HL-60/S4 treated with phorbol 12-myristate 13-acetate at 8.2 ng/mL for 4 days and 3 days (cell line): ENCODE results near the gene COL4A2.
"Not testable (repeated sequence)": the region's sequence is repeated elsewhere in the genome, so short reads cannot be mapped to it uniquely, and the experiment has no call there.

Source experiments
- in situ Hi-C: fragments of 300-500 bp; cut with MboI; formaldehyde crosslinking; loops from 2 replicates; pipeline ENCODE4 v1.15.0; 2022; ENCODE audit warnings: low sequenced_read_pairs

The COL4A2 gene

DNA sequence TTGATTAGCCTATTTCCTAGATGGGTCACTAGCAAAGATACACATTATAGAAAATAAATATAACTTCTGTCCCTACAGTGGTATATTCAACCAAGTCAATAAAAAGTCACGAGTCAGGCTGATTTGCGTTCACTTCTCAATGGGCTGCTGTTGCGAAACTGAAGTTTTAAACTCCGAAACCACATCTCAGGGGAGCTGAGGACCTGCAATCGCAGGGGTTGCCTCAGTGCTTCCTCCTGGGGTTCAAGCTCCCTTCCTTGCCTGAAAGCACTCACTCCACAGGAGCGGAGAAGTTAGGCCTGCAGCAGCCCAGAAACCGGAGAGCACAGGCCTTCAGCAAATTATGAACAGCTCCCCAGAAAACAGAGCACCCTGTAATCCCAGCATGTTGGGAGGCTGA is 214.9 kb downstream of the COL4A2 start:
- in situ Hi-C loops: no loop called here

DNA sequence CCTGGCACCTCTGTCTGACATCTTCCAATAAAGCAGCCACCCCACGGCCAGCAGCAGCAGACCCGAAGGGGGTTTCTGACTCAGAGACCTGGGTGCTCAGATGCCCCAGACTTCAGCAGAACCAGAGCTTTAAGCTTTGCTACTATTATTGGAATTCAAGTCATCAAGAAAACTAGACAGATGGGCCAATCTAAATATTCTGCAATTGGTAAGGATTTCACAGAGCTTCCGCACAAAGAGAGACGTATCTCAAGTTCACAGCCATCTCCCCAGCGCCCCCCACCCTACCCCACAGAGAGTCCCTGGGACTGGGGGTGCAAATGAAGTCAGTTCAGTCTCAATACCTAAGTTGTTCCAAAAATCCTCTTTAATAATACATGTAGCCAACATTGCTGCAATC is 215.6 kb downstream of the COL4A2 start:
- in situ Hi-C loops: no loop called here

DNA sequence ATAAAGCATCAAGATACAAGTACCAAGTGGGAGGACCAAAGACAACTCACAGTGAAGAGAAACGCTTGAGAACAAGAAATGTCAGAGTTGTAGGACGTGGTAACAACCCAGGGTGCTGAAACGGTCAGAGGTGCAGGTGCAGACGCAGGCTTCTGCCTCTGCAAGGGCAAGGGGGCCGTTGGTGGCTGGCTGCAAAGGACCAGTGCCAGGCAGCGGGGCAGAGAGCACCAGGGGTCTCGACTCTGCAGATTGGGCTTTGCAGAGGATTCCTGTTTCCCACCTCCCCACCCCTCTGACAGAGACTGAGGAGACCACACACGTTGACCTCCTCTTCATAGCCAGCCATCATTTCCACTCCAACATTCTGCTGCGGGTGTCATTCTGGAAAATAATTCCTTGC is 216.1 kb downstream of the COL4A2 start:
- in situ Hi-C loops: no loop called here

DNA sequence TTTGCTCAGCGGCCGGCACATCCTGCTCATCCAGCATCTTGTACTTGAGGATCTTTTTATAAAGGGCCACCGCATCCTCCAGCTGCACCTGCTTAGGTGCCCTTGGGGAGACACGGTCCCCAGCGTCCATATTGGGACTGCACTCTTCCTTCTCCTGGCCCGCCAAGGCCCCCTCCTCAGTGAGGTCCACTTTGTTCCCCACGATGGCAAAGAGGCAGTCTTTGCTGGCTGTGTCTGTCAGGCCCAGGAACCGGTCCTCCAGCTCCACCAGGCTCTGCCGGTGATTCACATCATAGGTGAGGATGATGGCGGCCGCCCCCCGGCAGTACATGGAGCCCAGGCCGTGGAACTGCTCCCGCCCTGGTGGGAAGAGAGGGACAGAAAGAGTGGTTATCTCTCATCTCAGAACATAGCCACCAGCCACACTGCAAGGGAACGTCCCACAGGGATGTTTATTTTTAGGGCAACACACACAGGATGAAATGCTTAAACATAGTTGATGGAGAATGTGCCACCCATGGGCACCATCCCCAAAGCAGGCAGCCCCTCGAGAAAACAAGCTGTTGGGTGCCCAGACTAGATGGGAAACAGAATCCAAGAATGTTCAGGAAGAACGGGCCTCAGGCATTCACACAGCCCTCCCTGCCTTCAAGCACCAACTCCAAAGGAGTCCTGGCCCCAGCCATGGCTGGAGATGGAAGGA is 216.9 kb downstream of the COL4A2 start:
- in situ Hi-C loops: no loop called here

DNA sequence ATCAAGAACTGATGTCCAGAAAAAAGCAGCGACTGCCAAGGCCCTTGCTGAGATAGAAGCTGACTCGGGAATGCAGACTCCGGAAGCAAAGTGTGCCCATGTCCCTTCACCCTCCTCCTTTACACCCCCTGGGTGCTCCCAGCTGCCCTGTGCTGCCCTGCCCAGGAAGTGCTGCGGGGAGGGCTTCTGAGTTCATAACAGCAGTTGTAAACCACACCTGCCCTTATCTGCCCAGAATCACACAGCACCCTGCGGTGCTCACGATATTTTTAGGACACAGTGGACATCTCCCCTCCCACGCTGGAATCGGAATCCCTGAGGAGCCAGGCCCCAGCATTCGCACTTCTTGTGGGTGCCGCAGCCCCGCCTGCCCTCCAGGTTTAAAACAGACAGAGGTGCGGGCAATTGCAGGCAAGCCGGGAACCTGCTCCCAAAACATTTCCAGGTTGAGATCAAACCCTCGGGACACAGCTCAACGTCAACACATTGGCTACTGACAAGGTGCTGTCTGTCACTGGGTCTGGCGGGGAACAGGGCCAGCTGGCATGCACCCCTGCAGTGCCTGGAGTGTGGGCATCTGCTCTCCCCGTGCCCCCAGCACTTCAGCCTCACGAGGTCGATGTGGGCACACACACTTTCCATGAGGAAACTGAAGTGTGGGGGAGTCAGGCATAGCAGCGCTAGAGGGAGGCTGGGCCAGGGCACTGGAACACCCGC is 217.6 kb downstream of the COL4A2 start:
- in situ Hi-C loops: no loop called here

DNA sequence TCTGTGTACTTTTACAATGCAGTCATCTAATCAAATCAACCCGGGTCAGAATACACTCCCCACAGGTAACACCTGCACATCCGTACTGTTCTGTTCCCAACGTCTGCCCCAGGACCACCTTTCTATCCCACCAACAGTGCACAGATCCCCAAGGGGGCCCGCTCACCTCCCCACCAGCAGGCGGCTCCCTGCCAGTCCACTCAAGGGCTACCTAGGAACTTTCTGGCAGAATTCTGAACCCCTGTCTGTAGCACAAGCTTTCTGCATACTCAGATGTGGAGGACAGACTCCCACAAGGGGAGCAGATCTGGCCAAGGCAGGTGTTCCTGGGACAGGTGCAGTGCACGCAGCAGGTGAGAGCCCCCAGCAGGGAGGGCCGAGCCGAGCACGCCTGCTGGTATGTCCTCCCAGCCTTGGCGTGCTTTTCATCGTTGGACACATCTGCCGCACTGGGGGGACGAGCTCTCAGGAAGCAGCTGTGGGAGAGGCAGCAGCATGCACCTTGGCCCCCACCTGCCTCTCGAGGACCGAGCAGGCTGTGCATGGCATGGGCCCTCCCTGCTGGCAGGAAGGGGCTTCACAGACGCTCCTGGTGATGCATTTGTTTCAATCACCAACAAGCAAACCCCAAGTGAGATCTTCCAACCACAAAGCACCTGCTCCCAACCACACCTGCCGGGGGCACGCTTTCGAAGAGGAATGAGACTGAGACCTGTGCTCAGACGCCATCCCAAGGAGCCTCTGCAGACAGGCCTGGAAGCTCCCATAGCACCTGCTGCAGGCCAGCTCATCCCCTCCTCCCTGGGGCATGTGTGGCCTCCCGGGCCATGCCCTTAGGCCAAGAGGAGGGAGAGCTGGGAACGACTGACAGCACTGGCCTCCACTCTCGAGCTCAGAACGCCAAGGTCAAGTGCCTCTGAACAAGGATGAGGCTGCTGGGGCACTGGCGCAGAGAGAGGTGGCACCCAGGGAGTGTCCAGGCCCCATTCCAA is 218.5 kb downstream of the COL4A2 start:
- in situ Hi-C loops: no loop called here

DNA sequence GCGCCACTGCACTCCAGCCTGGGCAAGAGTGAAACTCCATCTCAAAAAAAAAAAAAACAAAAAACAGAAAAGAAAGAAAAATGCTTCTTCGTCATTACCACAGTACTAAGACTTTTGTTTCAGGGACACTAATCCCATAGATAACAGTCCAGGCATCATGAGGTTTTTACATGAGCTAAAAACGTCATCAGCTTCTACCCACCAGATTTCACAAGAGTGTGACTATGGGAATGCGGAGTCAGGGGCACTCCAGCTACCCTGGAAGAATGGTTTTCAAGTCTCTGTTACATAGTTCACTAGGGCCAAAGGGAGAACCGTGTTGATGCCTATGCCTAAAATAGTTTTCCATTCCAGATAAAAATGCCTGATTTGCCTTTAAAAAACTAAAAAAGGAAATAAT is 221.3 kb downstream of the COL4A2 start:
- in situ Hi-C loops: no loop called here

DNA sequence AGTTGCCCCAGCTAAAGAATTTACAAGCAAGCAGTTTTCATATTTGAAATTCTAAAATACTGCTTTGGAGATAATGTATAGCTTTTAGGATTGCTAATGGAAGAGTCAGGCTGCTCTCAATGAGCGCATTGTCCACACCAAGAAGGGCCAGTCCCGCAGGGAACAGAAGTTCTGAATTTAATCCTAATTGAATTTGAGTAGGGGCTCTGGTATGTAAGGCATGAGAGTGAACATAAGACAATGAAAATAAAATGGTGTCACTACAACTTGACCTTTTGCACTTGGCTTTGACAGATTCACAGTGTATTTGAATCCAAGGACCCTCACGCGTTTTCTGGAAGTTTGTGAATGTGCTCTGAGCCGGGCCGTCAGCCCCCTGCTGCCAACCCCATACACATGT is 221.8 kb downstream of the COL4A2 start:
- in situ Hi-C loops: no loop called here

DNA sequence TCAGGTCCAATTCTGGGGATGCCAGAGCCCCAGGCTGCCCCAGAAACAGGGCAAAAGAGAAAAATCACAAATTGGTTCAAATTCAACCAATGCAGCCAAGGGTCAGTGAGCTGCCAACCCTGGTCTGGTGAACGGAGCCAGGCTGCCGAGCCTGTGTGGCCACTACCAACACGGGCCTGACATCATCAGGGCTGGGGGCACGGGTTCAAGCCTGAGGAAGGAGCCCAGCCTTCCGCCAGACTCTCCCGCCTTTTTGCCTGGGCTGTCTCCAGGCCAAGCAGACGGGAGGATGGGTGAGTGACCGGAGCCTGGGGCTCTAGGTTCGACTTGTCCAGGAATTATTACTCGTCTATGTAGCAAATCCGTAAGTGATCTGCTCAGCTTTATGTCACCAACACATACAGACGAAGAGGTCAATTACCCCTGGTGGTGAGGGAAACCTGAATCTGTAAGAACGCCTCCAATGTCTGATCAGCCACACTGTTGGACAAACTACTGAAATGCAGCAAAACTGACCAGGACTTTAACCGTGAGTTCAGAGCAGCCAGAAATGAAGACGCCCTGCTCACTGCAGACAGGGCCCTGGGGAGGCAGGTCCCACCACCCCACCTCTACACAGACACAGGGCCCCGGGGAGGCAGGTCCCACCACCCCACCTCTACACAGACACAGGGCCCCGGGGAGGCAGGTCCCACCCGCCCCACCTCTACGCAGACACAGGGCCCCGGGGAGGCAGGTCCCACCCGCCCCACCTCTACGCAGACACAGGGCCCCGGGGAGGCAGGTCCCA is 222.6 kb downstream of the COL4A2 start:
- in situ Hi-C loops: no loop called here

DNA sequence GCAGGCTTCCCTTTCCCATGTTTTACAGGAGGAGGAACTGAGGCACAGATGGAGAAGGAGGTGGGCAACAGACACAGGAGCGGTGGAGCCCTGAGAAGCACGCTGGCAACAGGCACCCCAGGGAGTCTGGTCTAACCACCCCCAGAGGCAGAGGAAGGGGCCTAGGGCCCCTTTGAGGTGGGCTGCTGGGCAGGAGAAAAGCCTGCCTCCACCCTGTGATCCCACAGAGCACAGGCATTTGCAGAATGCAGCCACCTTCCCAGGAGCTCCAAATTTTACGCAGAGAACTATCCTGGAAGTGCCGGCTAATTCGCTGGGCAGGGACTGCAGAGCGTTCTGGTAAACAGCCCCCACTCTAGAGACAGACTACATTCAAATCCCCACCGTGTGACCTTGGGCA is 224.0 kb downstream of the COL4A2 start:
- in situ Hi-C loops: no loop called here

DNA sequence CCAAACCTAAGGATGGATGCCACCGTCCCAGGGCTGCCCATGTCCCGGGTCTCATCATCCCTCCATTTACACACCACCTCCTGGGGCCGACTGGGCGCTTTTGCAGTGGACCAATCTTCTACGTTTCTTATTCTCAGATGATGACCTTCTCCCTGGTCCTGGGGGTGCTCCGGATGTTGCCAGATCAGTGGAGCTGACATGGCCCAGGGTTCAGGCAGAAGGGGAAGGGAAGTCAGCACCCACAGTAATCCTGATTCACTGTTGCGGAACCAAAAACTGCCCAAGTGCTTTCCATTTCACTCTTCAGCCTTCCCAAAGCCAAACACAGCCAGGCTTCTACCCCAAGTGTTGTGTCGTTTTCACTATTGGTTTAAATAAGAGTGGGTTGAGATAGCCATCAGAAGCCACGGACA is 224.6 kb downstream of the COL4A2 start:
- in situ Hi-C loops: no loop called here

DNA sequence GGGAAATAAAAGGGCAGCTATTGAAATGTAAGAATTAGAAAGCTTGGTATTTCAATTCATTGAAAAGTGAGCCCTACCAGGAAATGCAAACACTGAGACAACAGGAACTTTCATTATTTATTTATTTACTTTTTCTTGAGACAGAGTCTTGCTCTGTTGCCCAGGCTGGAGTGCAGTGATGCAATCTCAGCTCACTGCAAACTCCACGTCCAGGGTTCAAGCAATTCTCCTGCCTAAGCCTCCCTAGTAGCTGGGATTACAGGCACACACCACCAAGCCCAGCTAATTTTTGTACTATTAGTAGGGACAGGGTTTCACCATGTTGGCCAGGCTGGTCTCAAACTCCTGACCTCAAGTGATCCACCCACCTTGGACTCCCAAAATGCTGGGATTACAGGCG is 225.2 kb downstream of the COL4A2 start:
- in situ Hi-C loops: not testable (repeated sequence)

DNA sequence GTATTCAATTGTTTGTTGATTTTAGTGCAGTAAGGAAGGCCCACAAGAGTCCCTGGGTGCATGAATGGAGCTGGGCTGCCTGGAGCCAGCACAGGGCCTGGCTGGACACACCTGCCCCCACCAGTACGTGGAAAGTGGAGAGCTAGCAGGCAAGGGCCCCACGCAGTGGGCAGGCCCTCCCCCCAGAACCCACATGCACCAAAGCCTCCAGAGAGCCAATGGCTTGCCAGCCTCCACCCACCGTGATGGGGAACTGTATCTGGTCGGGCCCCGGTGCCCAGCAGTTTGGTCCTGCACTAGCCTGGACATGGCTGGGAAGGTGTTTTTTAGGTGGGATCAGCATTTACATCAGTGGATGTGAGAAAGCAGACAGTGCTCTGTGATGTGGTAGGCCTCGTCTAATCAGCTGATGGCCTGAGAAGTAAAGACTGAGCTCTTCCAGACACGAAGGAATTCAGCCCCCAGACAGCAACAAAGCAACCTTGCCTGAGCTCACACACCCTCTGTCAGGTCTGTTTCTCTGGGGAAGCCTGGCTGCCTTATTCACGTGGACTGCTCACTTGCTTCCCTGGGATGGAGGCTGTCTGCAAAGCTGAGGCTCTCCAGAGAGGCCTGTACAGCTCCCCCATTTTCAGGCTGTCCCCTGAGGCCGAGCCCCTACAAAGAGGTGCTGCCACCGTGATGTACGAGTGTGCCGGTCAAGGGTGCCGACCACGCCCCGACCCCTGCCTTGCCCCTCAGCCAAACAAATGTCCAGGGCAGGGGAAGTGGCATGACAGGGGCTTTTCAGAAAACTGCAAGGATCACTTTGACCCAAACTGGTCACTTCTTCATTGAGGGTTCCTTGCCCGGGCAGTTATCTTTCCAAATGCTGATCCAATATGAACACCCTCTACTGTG is 226.9 kb downstream of the COL4A2 start:
- in situ Hi-C loops: no loop called here

DNA sequence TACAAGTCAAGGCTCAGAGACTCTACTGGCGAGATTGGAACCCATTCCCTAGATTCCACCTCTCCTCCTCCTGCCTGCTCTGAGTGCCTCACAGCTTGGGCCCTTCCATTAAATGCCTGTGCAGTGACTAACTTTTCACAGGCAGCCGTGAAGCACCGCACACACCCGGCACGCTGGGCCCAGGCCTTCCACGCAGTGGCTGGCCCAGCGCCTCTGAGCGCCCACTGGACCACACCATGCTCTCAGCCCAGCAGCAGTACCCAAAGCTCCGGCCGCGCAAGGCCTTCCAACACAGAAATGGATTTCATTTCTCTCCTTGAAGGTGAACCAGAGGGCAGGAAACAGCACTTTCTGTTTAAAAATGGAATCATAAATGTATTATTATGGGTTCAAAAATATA is 228.4 kb downstream of the COL4A2 start:
- in situ Hi-C loops: no loop called here

DNA sequence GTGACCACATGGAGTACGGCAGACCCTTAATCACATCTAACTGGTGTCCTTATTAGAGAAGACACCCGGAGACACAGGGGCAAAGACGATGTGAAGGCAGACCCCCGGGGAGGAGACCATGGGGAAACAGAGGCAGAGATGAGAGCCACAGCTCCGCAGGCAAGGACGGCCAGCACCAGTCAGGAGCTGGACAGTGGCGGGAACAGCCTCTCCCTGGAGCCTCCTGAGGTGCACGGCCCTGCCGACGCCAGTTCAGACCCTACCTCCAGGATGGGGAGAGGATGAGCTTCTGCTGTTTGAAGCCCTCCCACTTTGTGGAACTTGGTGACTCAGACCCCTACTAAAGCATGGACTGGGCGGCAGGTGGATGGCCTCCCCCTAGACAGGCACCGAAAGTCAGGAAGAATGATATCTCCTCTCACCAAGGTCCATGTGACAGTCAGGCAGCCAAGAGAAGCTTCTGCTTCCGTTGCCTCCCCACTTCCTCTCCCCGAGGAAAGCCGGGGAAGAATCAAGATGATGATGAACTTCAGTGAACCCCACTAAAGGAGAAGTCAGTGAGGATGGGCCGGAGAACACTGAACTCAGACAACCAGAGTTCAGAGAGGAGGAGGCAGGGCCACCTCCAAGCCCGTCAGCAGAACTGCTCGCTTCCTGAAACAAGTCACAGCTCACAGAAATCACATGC is 229.1 kb downstream of the COL4A2 start:
- in situ Hi-C loops: no loop called here

DNA sequence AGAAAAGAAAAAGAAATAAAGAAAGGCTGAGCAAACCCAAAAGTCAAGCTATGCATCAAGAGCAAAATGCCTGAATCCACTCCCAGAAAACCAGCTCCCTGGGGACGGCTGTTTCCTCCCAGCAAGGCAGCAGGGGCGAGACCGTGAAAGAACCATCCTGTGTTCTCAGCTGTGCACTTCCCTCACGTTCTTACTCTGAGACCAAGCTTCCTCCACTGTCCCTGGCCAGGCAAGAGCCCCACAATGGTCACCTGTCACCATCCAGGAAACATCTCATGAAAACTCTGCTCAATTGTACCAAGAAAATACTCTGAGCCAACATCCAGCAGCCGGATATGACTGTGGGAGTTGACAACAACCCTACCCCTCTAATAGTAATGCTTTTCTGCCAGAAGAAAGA is 231.5 kb downstream of the COL4A2 start:
- in situ Hi-C loops: no loop called here

DNA sequence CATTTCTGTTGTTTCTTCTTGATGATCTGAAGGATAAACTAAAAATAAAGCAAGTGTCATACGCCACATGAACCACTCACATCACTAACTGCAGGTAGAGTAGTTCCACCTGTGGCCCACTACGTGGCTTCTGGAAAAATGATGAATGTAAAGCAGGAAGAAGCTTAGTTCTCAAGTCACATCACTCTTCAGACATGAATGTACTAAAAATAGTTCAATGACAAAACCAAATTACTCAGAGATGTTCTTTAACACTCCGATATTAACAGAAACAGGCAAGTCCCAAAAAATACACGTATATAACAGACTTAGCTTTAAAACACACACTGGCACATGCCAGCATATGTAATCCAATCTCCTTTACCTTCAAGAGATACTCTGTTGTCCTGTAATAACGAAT is 232.8 kb downstream of the COL4A2 start:
- in situ Hi-C loops: no loop called here

DNA sequence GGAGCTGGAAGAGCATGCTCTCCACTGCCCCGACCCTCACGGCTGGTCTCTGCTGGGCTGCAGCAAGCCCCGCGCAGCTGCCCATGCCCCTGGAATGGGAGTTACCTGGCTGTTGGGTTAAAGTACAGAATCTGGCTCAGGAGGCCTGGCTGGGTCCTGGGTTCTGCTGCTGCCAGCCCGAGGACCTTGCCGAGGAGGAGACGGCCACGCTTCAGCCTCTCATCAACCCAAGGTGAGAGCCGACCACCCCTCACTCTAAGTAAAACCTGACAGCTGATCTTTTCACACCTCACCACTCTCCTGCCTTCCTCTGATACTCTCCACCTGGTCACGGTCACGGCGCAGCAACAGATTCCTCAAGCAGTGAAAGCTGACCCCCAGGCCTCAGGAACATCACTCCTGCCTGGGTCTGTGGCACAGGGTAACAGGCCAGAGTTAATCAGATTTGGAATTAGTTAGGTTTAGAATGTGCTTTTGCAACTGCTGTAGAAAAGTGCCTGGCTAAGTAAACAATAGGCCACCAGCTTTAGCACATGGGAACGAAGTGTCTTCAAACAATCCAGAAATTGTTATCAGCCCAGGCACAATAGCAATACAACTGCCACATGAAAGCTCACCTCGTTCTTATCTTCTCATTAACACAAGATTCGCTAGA is 233.9 kb downstream of the COL4A2 start:
- in situ Hi-C loops: no loop called here

DNA sequence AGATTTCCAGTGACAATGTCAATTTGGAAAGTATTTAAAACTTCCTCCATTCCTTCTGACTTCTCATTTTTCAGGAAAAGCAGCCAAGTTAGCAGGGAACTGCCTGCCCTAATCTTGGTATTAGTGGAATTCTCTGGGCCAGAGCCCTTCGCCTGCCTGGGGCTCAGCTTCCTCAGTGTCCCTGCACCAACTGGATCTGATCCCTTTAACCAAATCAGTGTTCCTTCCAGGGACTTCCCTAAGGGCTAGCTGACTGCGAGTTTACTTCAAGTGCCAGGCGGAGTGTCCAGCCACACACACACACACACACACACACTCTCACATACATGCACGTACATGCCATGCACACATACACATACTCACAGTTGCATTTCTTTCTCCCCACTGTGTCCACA is 234.4 kb downstream of the COL4A2 start:
- in situ Hi-C loops: no loop called here
